Peyer's patch (tissue), 4 donors: ENCODE measurements around the gene ATP12A. TPM values are rescaled to one million over a fixed set of nuclear protein-coding genes. Genes with fewer than 3 reads are reported as not detected.
A peak's percentile ranks its signal among the peaks of the same experiment; 100 is the strongest.

ENCODE experiments used
- DNase-seq, 3 donors: peaks; one replicate each; pipeline ENCODE4 v3.0.0-alpha.2; 2017 to 2019
- H3K27ac ChIP-seq, 4 donors: fragments of 200-600 bp; sonication (generic); one replicate each; pipeline ENCODE4 v1.5.1; 2016 to 2019
- H3K27me3 ChIP-seq, 2 donors: fragments of 200-600 bp; sonication (generic); one replicate each; pipeline ENCODE4 v1.5.1; 2019
- H3K36me3 ChIP-seq, 3 donors: fragments of 200-600 bp; sonication (generic); one replicate each; pipeline ENCODE4 v1.5.1; 2016 to 2019
- H3K4me1 ChIP-seq, 4 donors: fragments of 200-600 bp; sonication (generic); one replicate each; pipeline ENCODE4 v1.5.1; 2016 to 2019
- H3K4me3 ChIP-seq, 4 donors: fragments of 200-600 bp; sonication (generic); 1 replicate in 3 of 4; 2 replicates in 1 of 4; pipeline ENCODE4 v1.5.1; 2016 to 2019; ENCODE audit warnings: mild to moderate bottlenecking in 1 of 4
- H3K9me3 ChIP-seq, 4 donors: fragments of 200-600 bp; sonication (generic); one replicate each; pipeline ENCODE4 v1.5.1; 2016 to 2019; ENCODE audit warnings: mild to moderate bottlenecking in 1 of 4
- POLR2A ChIP-seq, 2 donors: fragments of 450-650 bp; IDR thresholded peaks; one replicate each; pipeline ENCODE4 v1.5.1; 2017; ENCODE audit warnings: antibody characterized with exemption in 2 of 2, mild to moderate bottlenecking in 2 of 2, moderate library complexity in 2 of 2
- total RNA-seq, 4 donors: library from RNA; depleted of rRNA; stranded (reverse); fragments of >200 nt; gene quantifications; one replicate each; pipeline ENCODE4 v1.1.0, GENCODE V29; 2016
- TF ChIP-seq, protein P1 (sequence below), 6 experiments: fragments of 450-650 bp in 4 of 6; fragments of 200-600 bp in 2 of 6; sonication (generic) in 1 of 6; IDR thresholded peaks; one replicate each; pipeline ENCODE4 v1.5.1; 2017 to 2019; ENCODE audit warnings: antibody characterized with exemption in 6 of 6, mild to moderate bottlenecking in 3 of 6, moderate library complexity in 1 of 6

ATP12A gene
- total RNA-seq, 4 donors from 2014 or later, result not detected

DNA sequence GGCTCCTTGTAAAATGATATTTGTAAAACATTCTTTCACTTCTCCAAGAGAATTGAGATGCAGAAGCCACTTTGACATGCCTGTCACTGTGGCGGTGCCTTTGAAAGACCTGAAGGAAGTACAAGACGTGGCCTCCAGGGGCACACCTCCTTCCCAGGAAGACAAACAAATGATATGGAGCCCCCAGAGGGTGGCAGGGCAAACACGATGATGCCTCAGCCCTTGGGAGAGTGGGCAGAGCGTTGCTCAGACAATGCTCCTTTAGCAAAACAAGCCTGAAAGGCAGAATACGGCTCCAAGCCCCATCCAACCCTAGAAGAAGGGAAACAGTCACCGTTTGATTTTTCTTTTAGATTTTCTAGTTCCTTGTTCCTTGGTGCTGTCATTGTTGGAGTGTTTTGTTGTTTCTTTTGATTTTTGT lies 9.2 kb upstream of the ATP12A start:
- peaks cover 0 to 22% (median 0%) of the 10 kb centered on the region in 4 donors for H3K4me1 ChIP-seq
- H3K9me3 ChIP-seq, result no peaks in the 10 kb centered on the region
- H3K27ac ChIP-seq, result peak overlapping the region in 1 of 4 donors; percentile 47
- no peak overlapping the region for H3K4me3 ChIP-seq
- DNase-seq, result peak in 1 of 3 donors; percentile 52
- H3K36me3 ChIP-seq, result no peaks in the 10 kb centered on the region
- TF ChIP-seq POLR2A (IDR thresholded peaks at IDR 0.05), result no peak
- TF ChIP-seq, protein P1, sequence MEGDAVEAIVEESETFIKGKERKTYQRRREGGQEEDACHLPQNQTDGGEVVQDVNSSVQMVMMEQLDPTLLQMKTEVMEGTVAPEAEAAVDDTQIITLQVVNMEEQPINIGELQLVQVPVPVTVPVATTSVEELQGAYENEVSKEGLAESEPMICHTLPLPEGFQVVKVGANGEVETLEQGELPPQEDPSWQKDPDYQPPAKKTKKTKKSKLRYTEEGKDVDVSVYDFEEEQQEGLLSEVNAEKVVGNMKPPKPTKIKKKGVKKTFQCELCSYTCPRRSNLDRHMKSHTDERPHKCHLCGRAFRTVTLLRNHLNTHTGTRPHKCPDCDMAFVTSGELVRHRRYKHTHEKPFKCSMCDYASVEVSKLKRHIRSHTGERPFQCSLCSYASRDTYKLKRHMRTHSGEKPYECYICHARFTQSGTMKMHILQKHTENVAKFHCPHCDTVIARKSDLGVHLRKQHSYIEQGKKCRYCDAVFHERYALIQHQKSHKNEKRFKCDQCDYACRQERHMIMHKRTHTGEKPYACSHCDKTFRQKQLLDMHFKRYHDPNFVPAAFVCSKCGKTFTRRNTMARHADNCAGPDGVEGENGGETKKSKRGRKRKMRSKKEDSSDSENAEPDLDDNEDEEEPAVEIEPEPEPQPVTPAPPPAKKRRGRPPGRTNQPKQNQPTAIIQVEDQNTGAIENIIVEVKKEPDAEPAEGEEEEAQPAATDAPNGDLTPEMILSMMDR (IDR thresholded peaks at IDR 0.05), result peak in 3 of 6 experiments; percentile 13 to 32 (median 28)
- no peaks in the 10 kb centered on the region for H3K27me3 ChIP-seq

DNA sequence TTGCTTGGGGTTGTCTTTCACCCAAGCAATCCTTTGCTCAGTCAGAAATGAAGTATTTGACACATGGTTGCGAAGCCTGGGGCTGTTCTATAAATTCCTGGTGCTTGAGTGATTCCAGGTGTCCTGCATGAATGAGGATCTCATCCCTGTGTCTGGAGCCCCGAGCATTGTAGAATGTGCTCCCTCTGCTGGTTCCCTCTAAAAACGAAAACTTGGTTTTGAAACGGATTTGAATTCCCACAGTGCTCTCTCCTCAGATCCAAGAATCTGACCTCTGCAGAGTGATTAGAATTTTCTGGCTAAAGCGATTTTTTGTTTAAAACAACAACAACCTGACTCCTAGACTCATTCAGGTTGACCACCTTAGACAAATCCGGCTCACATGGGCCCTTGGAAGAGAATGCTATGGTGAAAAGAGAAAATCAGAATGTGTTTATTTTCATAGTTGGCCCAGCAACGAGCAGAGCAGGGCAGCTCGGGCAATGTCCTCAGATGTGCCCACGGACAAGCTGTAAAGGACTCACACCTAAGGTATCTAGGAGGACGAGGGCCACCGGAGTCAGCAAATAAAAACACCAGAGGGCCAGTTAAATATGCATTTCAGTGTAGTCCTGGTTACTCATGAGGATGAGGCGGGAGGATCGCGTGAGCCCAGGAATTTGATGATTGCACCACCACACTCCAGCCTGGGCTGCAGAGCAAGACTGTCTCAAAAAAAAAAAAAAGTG lies 8.7 kb upstream of the ATP12A start:
- DNase-seq, result peak in 1 of 3 donors; percentile 70
- TF ChIP-seq, protein P1 (IDR thresholded peaks at IDR 0.05), result peak in 4 of 6 experiments; percentile 47 to 81 (median 76)
- TF ChIP-seq POLR2A (IDR thresholded peaks at IDR 0.05), result no peak
- peak overlapping the region in 2 of 4 donors; percentile 47 to 61 for H3K27ac ChIP-seq
- peaks cover 0 to 22% (median 0%) of the 10 kb centered on the region in 4 donors for H3K4me1 ChIP-seq
- H3K27me3 ChIP-seq, result no peaks in the 10 kb centered on the region
- no peaks in the 10 kb centered on the region for H3K9me3 ChIP-seq
- H3K36me3 ChIP-seq, result no peaks in the 10 kb centered on the region
- H3K4me3 ChIP-seq, result peak overlapping the region in 1 of 4 donors; percentile 32

- Histone ChIP-seq H3K27me3 (no peaks in the 10 kb centered on the region), H3K27ac (no peak overlapping the region), H3K4me3 (no peak overlapping the region), H3K36me3 (no peaks in the 10 kb centered on the region), H3K9me3 (no peaks in the 10 kb centered on the region), H3K4me1 (peaks cover 0 to 22% (median 0%) of the 10 kb centered on the region in 4 donors)
- DNase-seq, result peak in 1 of 3 donors; percentile 15
- TF ChIP-seq, protein P1 (IDR thresholded peaks at IDR 0.05), result no peak
- no peak for TF ChIP-seq POLR2A (IDR thresholded peaks at IDR 0.05)
Measured at GRCh38 chr13:24672141-24673132, 7.8 kb upstream of the ATP12A start.

- H3K36me3 ChIP-seq, result no peaks in the 10 kb centered on the region
- H3K27ac ChIP-seq, result no peak overlapping the region
- peaks cover 0 to 13% of the 10 kb centered on the region in 2 donors for H3K27me3 ChIP-seq
- peaks cover 2 to 22% (median 9%) of the 10 kb centered on the region in 4 donors for H3K4me1 ChIP-seq
- peak in 1 of 3 donors; percentile 43 for DNase-seq
- TF ChIP-seq, protein P1 (IDR thresholded peaks at IDR 0.05), result no peak
- TF ChIP-seq POLR2A (IDR thresholded peaks at IDR 0.05), result no peak
- H3K9me3 ChIP-seq, result no peaks in the 10 kb centered on the region
- H3K4me3 ChIP-seq, result no peak overlapping the region
Measured at GRCh38 chr13:24675806-24676570, 4.2 kb upstream of the ATP12A start.

DNA sequence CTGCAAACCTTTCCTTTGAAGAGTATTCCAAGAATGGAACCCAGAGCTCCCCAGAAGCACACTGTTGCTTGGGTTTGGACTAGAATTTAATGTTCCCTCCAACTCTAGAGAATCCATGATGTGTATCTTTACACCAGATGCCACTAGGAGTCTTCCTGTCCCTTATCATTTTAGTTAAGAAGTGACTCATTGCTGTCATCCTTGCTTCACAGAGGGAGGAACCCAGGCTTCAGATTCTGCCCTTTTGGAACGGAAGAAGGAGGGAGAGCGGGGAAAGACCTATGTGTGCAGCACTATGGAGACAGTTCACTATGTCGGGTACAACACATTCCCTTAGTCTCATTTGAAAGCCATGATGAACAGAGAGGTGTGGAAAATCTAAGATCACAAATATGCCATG lies 2.1 kb upstream of the ATP12A start:
- peaks cover 2 to 13% (median 8%) of the 10 kb centered on the region in 4 donors for H3K4me1 ChIP-seq
- H3K27ac ChIP-seq, result no peak overlapping the region
- peak in 1 of 3 donors; percentile 40 for DNase-seq
- TF ChIP-seq POLR2A (IDR thresholded peaks at IDR 0.05), result no peak
- TF ChIP-seq, protein P1 (IDR thresholded peaks at IDR 0.05), result no peak
- H3K4me3 ChIP-seq, result no peak overlapping the region
- H3K9me3 ChIP-seq, result no peaks in the 10 kb centered on the region
- H3K27me3 ChIP-seq, result peaks cover 0 to 13% of the 10 kb centered on the region in 2 donors
- no peaks in the 10 kb centered on the region for H3K36me3 ChIP-seq
